Medulla oblongata (tissue), 1 donor: ENCODE results near the gene C19orf85.
"Not testable (repeated sequence)": the region's sequence is repeated elsewhere in the genome, so short reads cannot be mapped to it uniquely, and the experiment has no call there.

Experiments used
- DNase-seq: peaks from one replicate; pipeline ENCODE4 v3.0.0-alpha.2; 2015; ENCODE audit errors: extremely low spot score

The C19orf85 gene

GRCh38 chr19:55457683-55458457 is 6.7 kb downstream of the C19orf85 start:
- no peak for DNase-seq

- no peak for DNase-seq
Observed at GRCh38 chr19:55456347-55456746, 8.2 kb downstream of the C19orf85 start.

GRCh38 chr19:55455576-55456235 is 8.8 kb downstream of the C19orf85 start:
- DNase-seq: no peak

GRCh38 chr19:55454787-55455243 is 9.7 kb downstream of the C19orf85 start:
- peak; percentile 78 for DNase-seq

- no peak for DNase-seq
Observed at GRCh38 chr19:55453511-55454260, 10.9 kb downstream of the C19orf85 start.

- DNase-seq: peak; percentile 96
Observed at GRCh38 chr19:55452749-55453346, 11.7 kb downstream of the C19orf85 start.

- peak; percentile 54 for DNase-seq
Observed at GRCh38 chr19:55451965-55452748, 12.4 kb downstream of the C19orf85 start.

GRCh38 chr19:55451163-55451964 is 13.2 kb downstream of the C19orf85 start:
- DNase-seq: no peak

- no peak for DNase-seq
Observed at GRCh38 chr19:55449469-55449868, 15.1 kb downstream of the C19orf85 start.

- not testable (repeated sequence) for DNase-seq
Observed at GRCh38 chr19:55448175-55448490, 16.4 kb downstream of the C19orf85 start.

GRCh38 chr19:55447421-55448174 is 17.0 kb downstream of the C19orf85 start:
- peak; percentile 82 for DNase-seq

GRCh38 chr19:55446060-55446459 is 18.5 kb downstream of the C19orf85 start:
- peak; percentile 2 for DNase-seq

- no peak for DNase-seq
Observed at GRCh38 chr19:55444646-55445045, 19.9 kb downstream of the C19orf85 start.

GRCh38 chr19:55443824-55444480 is 20.6 kb downstream of the C19orf85 start:
- DNase-seq: no peak

- DNase-seq: peak; percentile 60
Observed at GRCh38 chr19:55443045-55443823, 21.3 kb downstream of the C19orf85 start, which contains the start of gene SHISA7. SHISA7 (minus strand) TSS chr19:55443300; CDS start chr19:55442863, 437 bp downstream.

GRCh38 chr19:55442372-55442961 is 22.1 kb downstream of the C19orf85 start:
- DNase-seq: no peak

GRCh38 chr19:55441692-55442321 is 22.7 kb downstream of the C19orf85 start:
- DNase-seq: no peak
